BLaER1 (cell line): ENCODE data around the gene FSTL3.
"Not testable (repeated sequence)": the region's sequence is repeated elsewhere in the genome, so short reads cannot be mapped to it uniquely, and the experiment has no call there.

ENCODE experiments used
- H3K27ac ChIP-seq: shearing (Covaris generic); formaldehyde crosslinking; 2 replicates; pipeline ENCODE4 v1.8.1; 2022
- H3K27me3 ChIP-seq: shearing (Covaris generic); formaldehyde crosslinking; 2 replicates; pipeline ENCODE4 v1.8.1; 2022
- H3K36me3 ChIP-seq: shearing (Covaris generic); formaldehyde crosslinking; 2 replicates; pipeline ENCODE4 v1.8.1; 2022
- H3K4me1 ChIP-seq: shearing (Covaris generic); formaldehyde crosslinking; 2 replicates; pipeline ENCODE4 v1.8.1; 2022
- H3K4me2 ChIP-seq: shearing (Covaris generic); formaldehyde crosslinking; 2 replicates; pipeline ENCODE4 v1.8.1; 2022
- H3K4me3 ChIP-seq: shearing (Covaris generic); formaldehyde crosslinking; 2 replicates; pipeline ENCODE4 v1.8.1; 2022
- H3K9ac ChIP-seq: shearing (Covaris generic); formaldehyde crosslinking; 2 replicates; pipeline ENCODE4 v1.8.1; 2022
- H3K9me3 ChIP-seq: shearing (Covaris generic); formaldehyde crosslinking; 2 replicates; pipeline ENCODE4 v1.8.1; 2022
- H4K20me1 ChIP-seq: shearing (Covaris generic); formaldehyde crosslinking; 2 replicates; pipeline ENCODE4 v1.8.1; 2022
- Cebpa-rat ChIP-seq: shearing (Covaris generic); IDR thresholded peaks from 2 replicates; pipeline ENCODE4 v1.8.1; 2022

Gene FSTL3

DNA sequence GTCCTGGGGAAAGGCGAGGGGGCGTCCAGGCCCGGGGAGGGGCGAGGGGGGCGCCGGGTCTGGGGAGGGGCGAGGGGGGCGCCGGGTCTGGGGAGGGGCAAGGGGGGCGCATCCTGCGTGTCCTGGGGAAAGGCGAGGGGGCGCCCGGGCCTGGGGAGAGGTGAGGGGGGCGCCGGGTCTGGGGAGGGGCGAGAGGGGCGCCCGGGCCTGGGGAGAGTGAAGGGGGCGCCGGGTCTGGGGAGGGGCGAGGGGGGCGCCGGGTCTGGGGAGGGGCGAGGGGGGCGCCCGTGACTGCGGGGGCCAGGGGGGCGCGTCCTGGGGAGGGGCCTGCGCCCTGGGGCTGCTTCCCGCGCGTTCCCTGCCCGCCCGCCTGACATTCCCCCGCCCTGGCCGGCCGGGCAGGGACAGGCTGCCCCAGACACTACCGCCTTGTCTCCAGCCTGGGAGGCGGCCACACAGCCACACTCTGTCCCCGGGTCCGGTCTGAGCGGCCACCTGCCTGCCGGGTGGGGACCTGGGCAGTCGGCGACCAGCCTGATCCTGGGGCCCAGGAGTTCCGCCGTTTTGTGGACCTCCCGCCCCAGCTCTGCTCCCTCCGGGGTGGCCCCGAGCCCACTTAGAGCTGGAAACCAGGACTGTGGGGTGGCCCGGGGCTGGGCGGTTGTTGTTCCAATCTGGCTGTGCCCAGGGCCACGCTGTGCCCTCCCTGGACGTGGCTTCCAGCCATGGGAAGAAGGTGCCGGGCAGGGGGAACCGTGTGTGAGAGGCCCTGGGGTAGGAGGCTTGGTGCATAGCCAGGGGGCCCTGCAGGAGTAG is 44.4 kb downstream of the FSTL3 start:
- peaks cover 58% of the 10 kb centered on the region for H4K20me1 ChIP-seq
- H3K27ac ChIP-seq, result peak overlapping the region; percentile 83
- peaks cover 2% of the 10 kb centered on the region for H3K9me3 ChIP-seq
- H3K27me3 ChIP-seq, result no peaks in the 10 kb centered on the region
- H3K36me3 ChIP-seq, result peaks cover 5% of the 10 kb centered on the region
- H3K9ac ChIP-seq, result peak overlapping the region; percentile 47
- H3K4me2 ChIP-seq, result peak overlapping the region; percentile 98
- H3K4me1 ChIP-seq, result peaks cover 94% of the 10 kb centered on the region
- 0 out of 2 replicates have a peak overlapping the region, but pooled peaks have one; percentile 22 for H3K4me3 ChIP-seq
- no peak for TF ChIP-seq Cebpa-rat

DNA sequence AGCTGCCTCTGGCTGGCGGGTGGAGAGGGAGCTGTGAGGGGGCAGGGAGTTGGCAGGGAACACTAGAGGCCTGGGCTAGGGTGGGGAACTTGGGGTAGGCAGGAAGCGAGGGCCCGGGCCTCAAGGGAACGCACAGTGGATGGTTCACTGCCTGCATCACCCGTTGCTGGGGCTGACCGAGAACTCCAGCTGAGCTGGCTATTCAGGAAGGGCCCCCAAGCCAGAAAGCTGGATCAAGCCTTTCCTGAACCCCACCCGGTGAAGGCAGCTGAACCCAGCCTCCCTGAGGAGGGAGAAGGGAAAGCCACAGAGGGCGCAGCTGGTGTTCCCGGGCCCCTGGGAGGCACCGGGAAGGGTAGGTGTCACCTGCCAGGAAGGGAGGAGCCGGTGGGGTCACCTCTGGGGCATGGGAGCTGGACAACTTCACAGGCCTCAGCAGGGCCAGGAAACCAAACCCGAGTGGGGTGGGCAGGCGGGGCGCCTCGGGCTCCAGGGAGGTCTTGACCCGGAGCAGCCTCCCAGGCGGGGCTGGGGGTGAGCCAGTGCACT is 46.4 kb downstream of the FSTL3 start:
- peaks cover 43% of the 10 kb centered on the region for H4K20me1 ChIP-seq
- no peaks in the 10 kb centered on the region for H3K27me3 ChIP-seq
- H3K4me2 ChIP-seq, result peak overlapping the region; percentile 98

DNA sequence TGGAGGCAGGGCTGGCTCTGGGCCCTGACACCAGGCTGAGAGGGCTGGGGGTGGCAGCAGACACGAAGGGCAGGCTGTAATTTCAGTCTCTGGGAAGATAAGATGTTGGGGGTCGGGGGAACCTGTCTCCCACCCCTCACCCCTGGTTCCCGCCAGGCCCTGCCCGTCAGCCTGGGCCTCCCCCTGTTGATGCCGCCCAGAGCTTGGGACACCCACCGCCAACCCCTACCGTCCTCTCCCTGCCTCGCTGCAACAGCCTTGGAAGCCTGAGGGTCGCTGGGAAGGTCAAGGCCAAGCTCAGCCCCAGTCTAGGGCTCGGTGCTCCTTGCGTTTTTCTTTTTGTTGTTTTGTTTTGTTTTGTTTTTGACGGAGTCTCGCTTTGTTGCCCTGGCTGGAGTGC is 47.1 kb downstream of the FSTL3 start:
- H3K9ac ChIP-seq, result peak overlapping the region; percentile 63
- peaks cover 37% of the 10 kb centered on the region for H4K20me1 ChIP-seq
- no peak for TF ChIP-seq Cebpa-rat
- H3K4me3 ChIP-seq, result peak overlapping the region; percentile 56
- H3K4me2 ChIP-seq, result peak overlapping the region; percentile 98
- peaks cover 10% of the 10 kb centered on the region for H3K36me3 ChIP-seq
- H3K9me3 ChIP-seq, result no peaks in the 10 kb centered on the region
- peaks cover 92% of the 10 kb centered on the region for H3K4me1 ChIP-seq
- no peaks in the 10 kb centered on the region for H3K27me3 ChIP-seq
- peak overlapping the region; percentile 87 for H3K27ac ChIP-seq

More for the DNA sequence above, 46.4 kb downstream of the FSTL3 start:
- Histone ChIP-seq H3K4me3 (peak overlapping the region; percentile 56), H3K4me1 (peaks cover 92% of the 10 kb centered on the region), H3K36me3 (peaks cover 10% of the 10 kb centered on the region), H3K9me3 (no peaks in the 10 kb centered on the region), H3K9ac (peak overlapping the region; percentile 63; the same call in 1 of the 2 replicates), H3K27ac (peak overlapping the region; percentile 87)
- no peak for TF ChIP-seq Cebpa-rat

DNA sequence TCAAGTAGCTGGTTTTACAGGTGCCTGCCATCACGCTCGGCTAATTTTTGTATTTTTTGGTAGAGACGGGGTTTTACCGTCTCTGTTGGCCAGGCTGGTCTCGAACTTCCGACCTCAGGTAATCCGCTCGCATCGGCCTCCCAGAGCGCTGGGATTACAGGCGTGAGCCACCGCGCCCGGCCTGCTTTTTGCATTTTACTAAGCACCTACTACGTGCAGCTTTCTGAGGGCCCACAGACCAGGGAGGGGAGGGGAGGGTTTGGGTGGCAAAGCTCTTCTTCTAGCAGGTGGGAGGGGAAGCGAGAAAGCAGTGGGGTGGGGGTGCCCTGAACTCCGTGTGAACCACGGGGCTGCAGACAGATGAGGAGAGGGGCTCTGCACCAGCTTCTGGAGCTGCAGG is 47.5 kb downstream of the FSTL3 start:
- Histone ChIP-seq H3K4me3 (peak overlapping the region; percentile 56), H3K36me3 (peaks cover 10% of the 10 kb centered on the region), H3K4me2 (peak overlapping the region; percentile 98), H3K9me3 (no peaks in the 10 kb centered on the region), H3K4me1 (peaks cover 92% of the 10 kb centered on the region), H3K27ac (peak overlapping the region; percentile 87), H3K27me3 (no peaks in the 10 kb centered on the region), H3K9ac (peak overlapping the region; percentile 63; the same call in 1 of the 2 replicates), H4K20me1 (peaks cover 32% of the 10 kb centered on the region)
- TF ChIP-seq Cebpa-rat, result no peak

DNA sequence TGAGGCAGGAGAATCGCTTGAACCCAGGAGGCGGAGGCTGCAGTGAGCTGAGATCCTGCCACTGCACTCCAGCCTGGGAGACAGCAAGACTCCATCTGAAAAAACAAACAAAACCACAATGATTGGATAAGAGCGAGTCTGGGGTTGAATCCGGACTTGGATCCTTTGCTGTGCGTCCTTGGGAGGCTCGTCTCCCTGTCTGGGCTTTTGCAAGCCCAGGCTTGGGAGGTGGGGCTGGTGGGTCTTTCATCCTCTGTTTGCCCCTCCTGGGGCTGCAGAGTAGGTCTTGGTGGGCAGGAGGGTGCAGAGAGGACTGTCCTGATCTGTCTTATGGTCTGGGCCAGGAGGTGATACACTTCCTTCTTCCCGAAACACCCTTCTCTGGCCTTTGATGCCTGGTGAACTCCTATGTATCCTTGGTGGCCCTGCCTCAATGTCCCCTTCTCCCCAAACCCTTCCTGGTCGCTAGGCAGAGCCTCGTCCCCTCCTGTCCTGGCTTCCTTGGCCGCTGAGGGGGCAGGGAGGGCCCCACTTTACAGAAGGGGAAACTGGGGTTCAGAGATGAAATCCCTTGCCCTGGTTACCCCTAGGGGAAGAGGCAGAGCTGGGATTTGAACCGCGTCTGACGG is 49.4 kb downstream of the FSTL3 start:
- Histone ChIP-seq H3K4me2 (peak overlapping the region; percentile 18), H3K27ac (peak overlapping the region; percentile 51), H3K27me3 (no peaks in the 10 kb centered on the region), H3K9me3 (no peaks in the 10 kb centered on the region), H4K20me1 (0 out of 2 replicates have a peak, but pooled peaks cover 30% of the 10 kb centered on the region), H3K9ac (no peak overlapping the region), H3K4me3 (no peak overlapping the region), H3K4me1 (peaks cover 98% of the 10 kb centered on the region), H3K36me3 (peaks cover 20% of the 10 kb centered on the region)
- TF ChIP-seq Cebpa-rat, result no peak

DNA sequence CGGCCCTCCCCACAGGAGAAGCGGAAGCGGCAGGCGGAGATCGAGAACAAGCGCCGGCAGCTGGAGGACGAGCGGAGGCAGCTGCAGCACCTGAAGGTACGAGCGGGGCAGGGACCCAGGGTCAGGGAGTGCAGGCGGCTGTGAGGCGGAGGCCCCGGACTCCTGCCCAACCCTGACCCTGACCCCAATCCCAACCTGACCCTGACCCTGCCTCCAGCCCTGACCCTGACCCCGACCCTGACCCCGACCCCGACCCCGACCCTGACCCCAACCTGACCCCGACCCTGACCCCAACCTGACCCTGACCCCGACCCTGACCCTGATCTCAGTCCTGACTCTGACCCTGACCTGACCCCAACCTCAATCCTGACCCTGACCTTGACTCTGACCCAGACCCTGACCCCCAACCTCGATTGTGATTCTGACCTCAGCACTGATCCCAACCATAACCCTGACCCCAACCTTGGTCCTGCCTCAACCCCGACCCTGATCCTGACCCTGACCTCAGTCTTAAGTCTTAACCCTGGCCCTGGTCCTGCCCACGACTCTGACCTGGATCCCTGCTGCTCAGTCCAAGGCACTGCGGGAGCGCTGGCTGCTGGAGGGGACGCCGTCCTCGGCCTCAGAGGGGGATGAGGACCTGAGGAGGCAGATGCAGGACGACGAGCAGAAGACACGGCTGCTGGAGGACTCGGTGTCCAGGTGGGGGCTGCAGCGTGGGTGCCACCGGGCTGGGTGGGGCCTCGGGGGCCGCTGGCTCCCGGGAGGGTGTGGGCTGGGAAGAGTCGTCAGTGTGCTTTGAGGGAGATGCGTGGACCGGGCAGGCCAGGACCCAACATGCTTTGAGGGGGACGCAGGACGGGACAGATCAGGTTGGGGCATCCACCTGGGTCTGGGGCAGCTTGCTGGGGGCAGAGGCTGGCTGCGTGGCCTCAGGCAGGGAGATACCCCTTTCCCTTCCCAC is 51.1 kb downstream of the FSTL3 start:
- H3K4me2 ChIP-seq, result peak overlapping the region; percentile 92
- 0 out of 2 replicates have a peak, but pooled peaks cover 26% of the 10 kb centered on the region for H4K20me1 ChIP-seq
- no peaks in the 10 kb centered on the region for H3K27me3 ChIP-seq
- peaks cover 98% of the 10 kb centered on the region for H3K4me1 ChIP-seq
- H3K36me3 ChIP-seq, result peaks cover 37% of the 10 kb centered on the region
- H3K27ac ChIP-seq, result peak overlapping the region; percentile 84
- H3K4me3 ChIP-seq, result peak overlapping the region; percentile 47; the same call in 1 of the 2 replicates
- H3K9ac ChIP-seq, result peak overlapping the region; percentile 70
- TF ChIP-seq Cebpa-rat, result no peak
- H3K9me3 ChIP-seq, result no peaks in the 10 kb centered on the region

DNA sequence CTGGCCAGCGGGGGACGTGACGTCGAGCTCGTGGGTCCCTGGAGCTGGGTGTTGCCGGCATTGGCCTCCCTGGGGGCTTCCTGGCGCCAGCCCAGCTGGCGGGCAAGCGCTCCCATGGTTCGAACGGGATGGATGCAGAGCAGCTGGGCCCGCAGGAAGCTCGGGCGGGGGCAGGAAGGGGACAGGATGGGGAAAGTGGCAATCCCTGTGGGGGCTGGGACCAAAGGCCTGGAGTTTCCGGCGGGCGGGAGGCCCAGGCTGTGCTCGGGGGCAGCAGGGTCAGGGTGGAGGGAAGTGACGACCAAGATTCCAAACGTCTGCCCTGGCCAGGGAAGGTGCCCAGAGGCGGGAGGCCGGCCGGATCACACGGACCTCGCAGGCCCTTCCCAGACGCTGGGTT is 51.8 kb downstream of the FSTL3 start:
- no peaks in the 10 kb centered on the region for H3K9me3 ChIP-seq
- peak overlapping the region; percentile 47; the same call in 1 of the 2 replicates for H3K4me3 ChIP-seq
- peak overlapping the region; percentile 84 for H3K27ac ChIP-seq
- H3K27me3 ChIP-seq, result no peaks in the 10 kb centered on the region
- TF ChIP-seq Cebpa-rat, result no peak
- peak overlapping the region; percentile 92 for H3K4me2 ChIP-seq
- peak overlapping the region; percentile 70 for H3K9ac ChIP-seq
- H4K20me1 ChIP-seq, result 0 out of 2 replicates have a peak, but pooled peaks cover 21% of the 10 kb centered on the region
- peaks cover 45% of the 10 kb centered on the region for H3K36me3 ChIP-seq
- peaks cover 98% of the 10 kb centered on the region for H3K4me1 ChIP-seq

DNA sequence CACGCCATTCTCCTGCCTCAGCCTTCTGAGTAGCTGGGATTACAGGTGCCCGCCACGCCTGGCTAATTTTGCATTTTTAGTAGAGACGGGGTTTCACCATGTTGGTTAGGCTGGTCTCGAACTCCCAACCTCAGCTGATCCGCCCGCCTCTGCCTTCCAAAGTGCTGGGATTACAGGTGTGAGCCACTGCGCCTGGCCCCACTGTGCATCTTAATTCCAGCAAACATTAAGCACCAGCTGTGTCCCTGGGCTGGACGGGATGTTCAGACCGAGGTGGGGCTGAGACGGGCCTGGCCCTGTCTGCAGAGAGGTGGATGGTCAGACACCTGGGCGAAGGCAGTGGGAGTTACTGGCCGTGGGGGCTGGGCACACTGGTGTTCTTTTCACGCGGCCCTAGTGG is 53.4 kb downstream of the FSTL3 start:
- Histone ChIP-seq H3K36me3 (peaks cover 50% of the 10 kb centered on the region), H4K20me1 (peaks cover 24% of the 10 kb centered on the region; the same call in 1 of the 2 replicates), H3K4me2 (peak overlapping the region; percentile 92), H3K4me1 (peaks cover 98% of the 10 kb centered on the region)
- H3K27ac ChIP-seq, H3K9me3 ChIP-seq, H3K4me3 ChIP-seq, H3K27me3 ChIP-seq, H3K9ac ChIP-seq: not testable (repeated sequence)
